H9 (cell line): ENCODE results near the gene HS6ST3. TPM values are rescaled to one million over a fixed set of nuclear protein-coding genes. Genes with fewer than 3 reads are reported as not detected.

ENCODE experiments used
- DNase-seq: peaks from one replicate; pipeline ENCODE4 v3.0.0-alpha.2; 2017
- H2AFZ ChIP-seq: one replicate; pipeline ENCODE4 v1.6.1; 2013; ENCODE audit warnings: mild to moderate bottlenecking, low read length, control low read depth, moderate library complexity
- H2AK5ac ChIP-seq: 2 replicates; pipeline ENCODE4 v1.6.1; 2013; ENCODE audit warnings: low read length, control low read depth, mixed read lengths; ENCODE audit not compliant: insufficient read length
- H2BK120ac ChIP-seq: one replicate; pipeline ENCODE4 v1.6.1; 2013; ENCODE audit warnings: low read depth, mild to moderate bottlenecking, low read length, control low read depth, inconsistent platforms; ENCODE audit not compliant: poor library complexity, severe bottlenecking
- H2BK12ac ChIP-seq: 2 replicates; pipeline ENCODE4 v1.6.1; 2013; ENCODE audit warnings: low read length, control low read depth, mixed read lengths, low read depth; ENCODE audit not compliant: insufficient read length
- H2BK15ac ChIP-seq: 2 replicates; pipeline ENCODE4 v1.6.1; 2013; ENCODE audit warnings: low read depth, low read length, control low read depth
- H2BK20ac ChIP-seq: one replicate; pipeline ENCODE4 v1.6.1; 2013; ENCODE audit warnings: low read depth, mild to moderate bottlenecking, low read length, control low read depth, inconsistent platforms; ENCODE audit not compliant: poor library complexity, severe bottlenecking
- H2BK5ac ChIP-seq: 2 replicates; pipeline ENCODE4 v1.6.1; 2013; ENCODE audit warnings: low read length, control low read depth, mixed read lengths; ENCODE audit not compliant: insufficient read length
- H3K14ac ChIP-seq: 2 replicates; pipeline ENCODE4 v1.6.1; 2013; ENCODE audit warnings: low read length, control low read depth; ENCODE audit not compliant: insufficient read depth
- H3K18ac ChIP-seq: 2 replicates; pipeline ENCODE4 v1.6.1; 2013; ENCODE audit warnings: low read depth, mild to moderate bottlenecking, mixed read lengths, low read length, control low read depth; ENCODE audit not compliant: insufficient read length
- H3K23ac ChIP-seq: 2 replicates; pipeline ENCODE4 v1.6.1; 2013; ENCODE audit warnings: low read length, control low read depth, mixed read lengths, low read depth; ENCODE audit not compliant: insufficient read length
- H3K23me2 ChIP-seq: 2 replicates; pipeline ENCODE4 v1.6.1; 2013; ENCODE audit warnings: low read depth, mild to moderate bottlenecking, mixed read lengths, low read length, control low read depth; ENCODE audit not compliant: insufficient read length, poor library complexity, severe bottlenecking
- H3K27ac ChIP-seq: 2 replicates; pipeline ENCODE4 v1.5.1; 2013; ENCODE audit warnings: low read length, control low read depth, mixed read lengths, low read depth; ENCODE audit not compliant: insufficient read length
- H3K27me3 ChIP-seq: 2 replicates; pipeline ENCODE4 v1.6.1; 2013; ENCODE audit warnings: low read length, control low read depth, inconsistent platforms; ENCODE audit not compliant: insufficient read depth
- H3K4ac ChIP-seq: 2 replicates; pipeline ENCODE4 v1.6.1; 2013; ENCODE audit warnings: low read depth, mild to moderate bottlenecking, control low read depth, inconsistent platforms, low read length, moderate library complexity
- H3K4me1 ChIP-seq: 2 replicates; pipeline ENCODE4 v1.6.1; 2013; ENCODE audit warnings: low read length, control low read depth, inconsistent platforms; ENCODE audit not compliant: insufficient read depth
- H3K4me2 ChIP-seq: 2 replicates; pipeline ENCODE4 v1.6.1; 2013; ENCODE audit warnings: low read length, control low read depth, mixed read lengths; ENCODE audit not compliant: insufficient read length, insufficient read depth
- H3K56ac ChIP-seq: 2 replicates; pipeline ENCODE4 v1.6.1; 2013; ENCODE audit warnings: low read depth, mild to moderate bottlenecking, mixed read lengths, low read length, control low read depth; ENCODE audit not compliant: insufficient read length
- H3K79me1 ChIP-seq: 2 replicates; pipeline ENCODE4 v1.6.1; 2013; ENCODE audit warnings: low read depth, mild to moderate bottlenecking, moderate library complexity, low read length, control low read depth, inconsistent platforms; ENCODE audit not compliant: insufficient read depth, poor library complexity, severe bottlenecking
- H3K79me2 ChIP-seq: 2 replicates; pipeline ENCODE4 v1.6.1; 2013; ENCODE audit warnings: low read length, control low read depth, inconsistent platforms; ENCODE audit not compliant: insufficient read depth
- H3K9ac ChIP-seq: 2 replicates; pipeline ENCODE4 v1.6.1; 2013; ENCODE audit warnings: low read length, control low read depth, mixed read lengths; ENCODE audit not compliant: insufficient read length; ENCODE audit errors: extremely low read depth
- H3K9me3 ChIP-seq: one replicate; pipeline ENCODE4 v1.6.1; 2013; ENCODE audit warnings: low read depth, low read length, inconsistent platforms; ENCODE audit not compliant: control insufficient read depth
- H3T11ph ChIP-seq: one replicate; pipeline ENCODE4 v1.6.1; 2013; ENCODE audit warnings: mild to moderate bottlenecking, low read length, control low read depth, inconsistent platforms
- H4K20me1 ChIP-seq: one replicate; pipeline ENCODE4 v1.6.1; 2013; ENCODE audit not compliant: control insufficient read depth, insufficient read length, insufficient read depth
- H4K5ac ChIP-seq: 2 replicates; pipeline ENCODE4 v1.6.1; 2013; ENCODE audit warnings: low read depth, mild to moderate bottlenecking, mixed read lengths, low read length, control low read depth; ENCODE audit not compliant: insufficient read length
- H4K8ac ChIP-seq: replicated peaks from 2 replicates; pipeline ENCODE4 v1.6.1; 2013; ENCODE audit warnings: low read length, control low read depth, mixed read lengths, low read depth; ENCODE audit not compliant: insufficient read length
- H4K91ac ChIP-seq: 2 replicates; pipeline ENCODE4 v1.6.1; 2013; ENCODE audit warnings: low read depth, mild to moderate bottlenecking, moderate library complexity, mixed read lengths, low read length, control low read depth; ENCODE audit not compliant: insufficient read length
- H3K27ac Mint-ChIP-seq, 3 experiments: 2 replicates in 2 of 3; 3 replicates in 1 of 3; pipeline ENCODE4 v1.8.0; 2020 to 2021; ENCODE audit warnings: mixed read lengths in 3 of 3, mild to moderate bottlenecking in 1 of 3, moderate library complexity in 1 of 3
- H3K27me3 Mint-ChIP-seq: 2 replicates; pipeline ENCODE4 v1.8.0; 2021; ENCODE audit warnings: low read depth, mild to moderate bottlenecking, moderate library complexity, mixed read lengths
- H3K36me3 Mint-ChIP-seq, 3 experiments: 2 replicates in 2 of 3; 3 replicates in 1 of 3; pipeline ENCODE4 v1.8.0; 2020 to 2021; ENCODE audit warnings: low read depth in 3 of 3, mixed read lengths in 3 of 3; ENCODE audit not compliant: insufficient read depth in 1 of 3
- H3K4me1 Mint-ChIP-seq, 2 experiments: 2 replicates each; pipeline ENCODE4 v1.8.0; 2020; ENCODE audit warnings: mixed read lengths in 2 of 2
- H3K4me3 Mint-ChIP-seq, 2 experiments: 2 replicates in 1 of 2; 3 replicates in 1 of 2; pipeline ENCODE4 v1.8.0; 2020 to 2021; ENCODE audit warnings: mild to moderate bottlenecking in 2 of 2, mixed read lengths in 2 of 2, moderate library complexity in 1 of 2
- H3K9me3 Mint-ChIP-seq, 2 experiments: 2 replicates in 1 of 2; 3 replicates in 1 of 2; pipeline ENCODE4 v1.8.0; 2020; ENCODE audit warnings: mild to moderate bottlenecking in 2 of 2, mixed read lengths in 2 of 2, moderate library complexity in 1 of 2
- CTCF ChIP-seq: fragments of 200-600 bp; sonication (generic); conservative IDR thresholded peaks from 3 replicates; pipeline ENCODE4 v1.8.0; 2021; ENCODE audit warnings: antibody characterized with exemption, mild to moderate bottlenecking
- WGBS: extraction: QIAGEN DNeasy Blood & Tissue Kit; methylation state at CpG from one replicate; pipeline ENCODE4 v1.1.7; 2013; ENCODE audit warnings: missing lambda C conversion rate, low lambda C conversion rate, mixed read lengths; ENCODE audit not compliant: insufficient read length; ENCODE audit errors: extremely low coverage; 5-methylcytosine and 5-hydroxymethylcytosine counted together
- total RNA-seq: library from RNA; stranded (reverse); gene quantifications from 2 replicates; pipeline ENCODE4 v1.2.1, GENCODE V29; 2021

HS6ST3 gene
- total RNA-seq, 1 experiment from 2014 or later: 0.44 TPM

DNA sequence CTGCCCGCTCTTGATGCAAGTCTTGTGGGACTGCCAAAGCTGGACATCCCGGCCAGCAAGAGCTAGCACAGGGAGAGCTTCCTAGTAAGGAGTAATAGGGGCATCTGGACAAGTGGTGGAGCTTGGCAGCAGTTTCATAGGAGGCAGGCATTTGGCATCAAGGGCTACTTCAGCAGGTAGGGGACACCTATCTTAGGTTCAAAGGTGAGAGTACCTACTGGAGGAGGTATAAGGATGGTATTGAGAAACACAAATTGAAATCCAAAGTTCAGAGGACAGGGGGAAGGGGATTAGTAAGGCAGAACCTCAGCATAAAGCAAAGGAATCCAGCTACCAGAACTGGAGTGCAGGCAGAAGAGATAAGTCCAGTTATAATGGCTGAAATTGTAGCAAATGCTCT is 462.7 kb downstream of the HS6ST3 start:
- Histone ChIP-seq H3K9me3 (no peaks in the 10 kb centered on the region), H2BK20ac (no peak overlapping the region), H3K23me2 (no peaks in the 10 kb centered on the region), H3K14ac (no peak overlapping the region), H3K27me3 (no peaks in the 10 kb centered on the region), H4K20me1 (no peaks in the 10 kb centered on the region), H2AK5ac (no peak overlapping the region), H3K9ac (no peak overlapping the region), H3K79me1 (no peaks in the 10 kb centered on the region), H4K8ac (no peak overlapping the region), H3T11ph (no peak overlapping the region), H4K91ac (no peak overlapping the region), H4K5ac (no peak overlapping the region), H3K4ac (no peak overlapping the region), H3K23ac (no peak overlapping the region), H2BK120ac (no peak overlapping the region), H2BK15ac (no peak overlapping the region), H2BK12ac (no peak overlapping the region), H3K27ac (no peak overlapping the region), H2AFZ (no peak overlapping the region), H3K4me1 (no peaks in the 10 kb centered on the region), H3K56ac (no peak overlapping the region), H3K18ac (no peak overlapping the region), H2BK5ac (no peak overlapping the region), H3K79me2 (no peaks in the 10 kb centered on the region), H3K4me2 (no peak overlapping the region)
- DNase-seq: no peak
- Mint-ChIP-seq H3K27me3 (0 out of 2 replicates have a peak, but pooled peaks cover 3% of the 10 kb centered on the region), H3K9me3 (no peaks in the 10 kb centered on the region; a peak in 1 of 5 replicates), H3K27ac (no peak overlapping the region), H3K4me3 (no peak overlapping the region; a peak in 1 of 5 replicates), H3K36me3 (no peaks in the 10 kb centered on the region), H3K4me1 (peaks cover 0 to 4% of the 10 kb centered on the region in 2 experiments; a peak in 1 of 4 replicates)
- no CpG with 5 or more reads among the region's 2 CpGs for WGBS
- no peak for TF ChIP-seq CTCF
